Skeletal muscle satellite cell (primary cell): ENCODE data around the gene SGSH.

Source experiments
- H3K27me3 ChIP-seq: 2 replicates; pipeline ENCODE4 v1.7.0; 2013; ENCODE audit warnings: low read length; ENCODE audit not compliant: control insufficient read depth, insufficient read depth
- H3K36me3 ChIP-seq: 2 replicates; pipeline ENCODE4 v1.7.0; 2013; ENCODE audit warnings: mild to moderate bottlenecking, control low read depth, low read length; ENCODE audit not compliant: insufficient read depth
- H3K4me1 ChIP-seq: 2 replicates; pipeline ENCODE4 v1.7.0; 2013; ENCODE audit warnings: low read length; ENCODE audit not compliant: control insufficient read depth, insufficient read depth
- H3K4me2 ChIP-seq: 2 replicates; pipeline ENCODE4 v1.7.0; 2013; ENCODE audit warnings: mild to moderate bottlenecking, low read length
- H3K4me3 ChIP-seq: 2 replicates; pipeline ENCODE4 v1.7.0; 2013; ENCODE audit warnings: low read length
- H3K9ac ChIP-seq: 2 replicates; pipeline ENCODE4 v1.7.0; 2013; ENCODE audit warnings: mild to moderate bottlenecking, low read depth, low read length, moderate library complexity
- H3K9me3 ChIP-seq: replicated peaks from 2 replicates; pipeline ENCODE4 v1.7.0; 2013; ENCODE audit warnings: mild to moderate bottlenecking, control low read depth, low read length

The SGSH gene

GRCh38 chr17:80173126-80173525 lies 47.0 kb downstream of the SGSH start:
- Histone ChIP-seq H3K4me1 (peaks cover 6% of the 10 kb centered on the region), H3K27me3 (peaks cover 37% of the 10 kb centered on the region), H3K9ac (no peak overlapping the region), H3K36me3 (no peaks in the 10 kb centered on the region), H3K4me3 (no peak overlapping the region), H3K9me3 (no peaks in the 10 kb centered on the region), H3K4me2 (no peak overlapping the region)

- Histone ChIP-seq H3K9me3 (no peaks in the 10 kb centered on the region), H3K4me1 (peaks cover 6% of the 10 kb centered on the region), H3K36me3 (no peaks in the 10 kb centered on the region), H3K4me2 (no peak overlapping the region), H3K9ac (no peak overlapping the region), H3K27me3 (peaks cover 33% of the 10 kb centered on the region), H3K4me3 (no peak overlapping the region)
Observed at GRCh38 chr17:80171681-80172080, 48.5 kb downstream of the SGSH start.

GRCh38 chr17:80169784-80170500 lies 50.2 kb downstream of the SGSH start, which contains the start of gene CARD14:
TSS of gene CARD14 (plus strand) at chr17:80170030. CDS start at chr17:80181439, 11,409 bp downstream.
- no peak within 1 kb of the TSS for H3K9ac ChIP-seq

GRCh38 chr17:80169107-80169506 lies 51.0 kb downstream of the SGSH start:
- no peak overlapping the region for H3K4me3 ChIP-seq
- H3K36me3 ChIP-seq, result no peaks in the 10 kb centered on the region
- H3K27me3 ChIP-seq, result peaks cover 36% of the 10 kb centered on the region
- no peak overlapping the region for H3K4me2 ChIP-seq
- no peaks in the 10 kb centered on the region for H3K9me3 ChIP-seq
- H3K4me1 ChIP-seq, result no peaks in the 10 kb centered on the region
- H3K9ac ChIP-seq, result no peak overlapping the region

More at GRCh38 chr17:80169784-80170500, 50.2 kb downstream of the SGSH start, which contains the start of gene CARD14:
- H3K4me2 ChIP-seq, result no peak within 1 kb of the TSS
- no peaks in the 10 kb centered on the region for H3K9me3 ChIP-seq
- H3K36me3 ChIP-seq, result no peaks in the 10 kb centered on the region
- H3K4me1 ChIP-seq, result no peaks in the 10 kb centered on the region
- peaks cover 33% of the 10 kb centered on the region for H3K27me3 ChIP-seq
- no peak within 1 kb of the TSS for H3K4me3 ChIP-seq

- no peaks in the 10 kb centered on the region for H3K4me1 ChIP-seq
- peaks cover 39% of the 10 kb centered on the region for H3K27me3 ChIP-seq
- no peak overlapping the region for H3K9ac ChIP-seq
- H3K9me3 ChIP-seq, result no peaks in the 10 kb centered on the region
- H3K4me3 ChIP-seq, result no peak overlapping the region
- H3K4me2 ChIP-seq, result no peak overlapping the region
- no peaks in the 10 kb centered on the region for H3K36me3 ChIP-seq
Observed at GRCh38 chr17:80168371-80168770, 51.8 kb downstream of the SGSH start.

GRCh38 chr17:80166446-80166845 lies 53.7 kb downstream of the SGSH start:
- Histone ChIP-seq H3K9ac (no peak overlapping the region), H3K4me2 (no peak overlapping the region), H3K27me3 (peaks cover 29% of the 10 kb centered on the region), H3K36me3 (no peaks in the 10 kb centered on the region), H3K4me3 (no peak overlapping the region), H3K4me1 (no peaks in the 10 kb centered on the region), H3K9me3 (no peaks in the 10 kb centered on the region)

- Histone ChIP-seq H3K36me3 (no peaks in the 10 kb centered on the region), H3K9me3 (no peaks in the 10 kb centered on the region), H3K4me3 (no peak overlapping the region), H3K4me1 (no peaks in the 10 kb centered on the region), H3K4me2 (no peak overlapping the region), H3K9ac (no peak overlapping the region), H3K27me3 (peaks cover 26% of the 10 kb centered on the region)
Observed at GRCh38 chr17:80164185-80164584, 55.9 kb downstream of the SGSH start.

GRCh38 chr17:80163336-80163735 lies 56.8 kb downstream of the SGSH start:
- H3K4me1 ChIP-seq, result no peaks in the 10 kb centered on the region

GRCh38 chr17:80160536-80160935 lies 59.6 kb downstream of the SGSH start:
- Histone ChIP-seq H3K27me3 (peaks cover 18% of the 10 kb centered on the region), H3K4me1 (peaks cover 4% of the 10 kb centered on the region), H3K9ac (no peak overlapping the region), H3K36me3 (no peaks in the 10 kb centered on the region), H3K4me2 (no peak overlapping the region), H3K9me3 (peaks cover 6% of the 10 kb centered on the region), H3K4me3 (no peak overlapping the region)

More at GRCh38 chr17:80163336-80163735, 56.8 kb downstream of the SGSH start:
- no peak overlapping the region for H3K4me3 ChIP-seq
- H3K27me3 ChIP-seq, result peaks cover 18% of the 10 kb centered on the region
- H3K9me3 ChIP-seq, result no peaks in the 10 kb centered on the region
- H3K4me2 ChIP-seq, result no peak overlapping the region
- no peak overlapping the region for H3K9ac ChIP-seq
- no peaks in the 10 kb centered on the region for H3K36me3 ChIP-seq
